A549 (cell line): ENCODE results near the gene PLD1. TPM values are rescaled to one million over a fixed set of nuclear protein-coding genes. Genes with fewer than 3 reads are reported as not detected.

Source experiments
- ATAC-seq, 2 experiments: fragments of 200-7000 bp in 1 of 2; fragments of >200 bp in 1 of 2; cut with Nextera tagmentation in 1 of 2; cut with Tn5 transposase in 1 of 2; 3 replicates each; pipeline versions ENCODE4 v1.8.0 to v1.9.1; 2018 to 2020; ENCODE audit warnings: mild to moderate bottlenecking in 1 of 2, moderate library complexity in 1 of 2
- CTCF ChIA-PET: fragments of 300-600 bp; sonication (Branson Sonifier 250); formaldehyde crosslinking; extraction: SDS; loops from one replicate; lab custom pipeline; 2021; ENCODE audit warnings: antibody characterized with exemption, inconsistent platforms; lab: Yijun Ruan, JAX
- POLR2A ChIA-PET: fragments of 350-600 bp; formaldehyde crosslinking; extraction: SDS; loops from one replicate; lab custom pipeline; 2021; ENCODE audit warnings: antibody characterized with exemption, inconsistent platforms; lab: Yijun Ruan, JAX
- DNase-seq, 2 experiments: peaks; one replicate each; pipeline versions ENCODE4 v3.0.0 to v3.0.0-alpha.2; 2011 to 2016; ENCODE audit warnings: low read depth in 1 of 2, low spot score in 1 of 2
- FAIRE-seq: peaks from 2 replicates; lab custom pipeline; 2011; peaks lifted over from hg19 to GRCh38; lab: Jason Lieb, UNC
- H3K27ac ChIP-seq, 2 experiments: fragments of >200 bp; sonication (Bioruptor Twin); formaldehyde crosslinking; 3 replicates each; pipeline ENCODE4 v1.5.1; 2016 to 2017
- H3K4me1 ChIP-seq: fragments of >200 bp; sonication (Bioruptor Twin); formaldehyde crosslinking; 3 replicates; pipeline ENCODE4 v1.6.1; 2016
- H3K4me2 ChIP-seq: fragments of >200 bp; sonication (Bioruptor Twin); formaldehyde crosslinking; 3 replicates; pipeline ENCODE4 v1.6.1; 2016
- H3K4me3 ChIP-seq: fragments of >200 bp; sonication (Bioruptor Twin); formaldehyde crosslinking; 3 replicates; pipeline ENCODE4 v1.5.1; 2016
- H3K9me3 ChIP-seq: fragments of >200 bp; sonication (Bioruptor Twin); formaldehyde crosslinking; 3 replicates; pipeline ENCODE4 v1.6.1; 2016
- CBX8 ChIP-seq: fragments of 200-600 bp; sonication (generic); IDR thresholded peaks from 2 replicates; pipeline ENCODE4 v1.6.1; 2016
- CHD2 ChIP-seq: fragments of 150-350 bp; IDR thresholded peaks from 2 replicates; pipeline ENCODE4 v1.6.1; 2014; ENCODE audit warnings: low read length; ENCODE audit not compliant: partially characterized antibody
- CHD4 ChIP-seq: fragments of 200-600 bp; sonication (generic); IDR thresholded peaks from 2 replicates; pipeline ENCODE4 v1.6.1; 2016; ENCODE audit warnings: antibody characterized with exemption, mild to moderate bottlenecking, borderline replicate concordance
- FOSL2 ChIP-seq, 2 experiments: fragments of 450-650 bp in 1 of 2; fragments of >200 bp in 1 of 2; sonication (Bioruptor Twin) in 1 of 2; formaldehyde crosslinking; IDR thresholded peaks; 2 replicates each; pipeline versions ENCODE4 v1.5.0 to v1.6.1; 2016 to 2020; ENCODE audit warnings: mild to moderate bottlenecking in 1 of 2, moderate library complexity in 1 of 2
- HDAC2 ChIP-seq: fragments of 200-600 bp; sonication (generic); IDR thresholded peaks from 2 replicates; pipeline ENCODE4 v1.6.1; 2016
- HEYL ChIP-seq: fragments of 250-450 bp; sonication (Bioruptor Pico); IDR thresholded peaks from 2 replicates; pipeline ENCODE4 v1.8.0; 2021; ENCODE audit warnings: mild to moderate bottlenecking, moderate library complexity
- KDM1A ChIP-seq: fragments of 200-600 bp; sonication (generic); IDR thresholded peaks from 2 replicates; pipeline ENCODE4 v1.6.1; 2016; ENCODE audit warnings: low read depth, mild to moderate bottlenecking
- KDM5A ChIP-seq: fragments of 200-600 bp; sonication (generic); IDR thresholded peaks from 2 replicates; pipeline ENCODE4 v1.6.1; 2016; ENCODE audit warnings: antibody characterized with exemption, mild to moderate bottlenecking
- MAFK ChIP-seq: fragments of 450-650 bp; IDR thresholded peaks from 2 replicates; pipeline ENCODE4 v1.6.1; 2014; ENCODE audit not compliant: partially characterized antibody
- MYC ChIP-seq: IDR thresholded peaks from 2 replicates; pipeline ENCODE4 v1.6.1; 2012; ENCODE audit warnings: mild to moderate bottlenecking, inconsistent platforms, low read length, improper control_type of control experiment, borderline replicate concordance
- NPAS2 ChIP-seq: fragments of 250-450 bp; sonication (Bioruptor Pico); IDR thresholded peaks from 2 replicates; pipeline ENCODE4 v1.8.0; 2022; ENCODE audit warnings: mild to moderate bottlenecking, moderate library complexity, borderline replicate concordance
- PHF8 ChIP-seq: fragments of 200-600 bp; sonication (generic); IDR thresholded peaks from 2 replicates; pipeline ENCODE4 v1.6.1; 2016; ENCODE audit warnings: low read depth, mild to moderate bottlenecking, antibody characterized with exemption, moderate library complexity, borderline replicate concordance
- POLR2AphosphoS2 ChIP-seq: conservative IDR thresholded peaks from 2 replicates; pipeline ENCODE4 v1.6.1; 2012; ENCODE audit warnings: low read length, improper control_type of control experiment, inconsistent platforms
- ZC3H11A ChIP-seq: fragments of 450-650 bp; IDR thresholded peaks from 2 replicates; pipeline ENCODE4 v1.6.1; 2014; ENCODE audit warnings: antibody characterized with exemption, mild to moderate bottlenecking
- WGBS: methylation state at CpG from one replicate; pipeline ENCODE4 v1.1.6; 2017; ENCODE audit errors: missing lambda C conversion rate; 5-methylcytosine and 5-hydroxymethylcytosine counted together
- polyA plus RNA-seq, 4 experiments: library from polyadenylated mRNA; depleted of rRNA in 3 of 4; stranded (reverse); fragments of >200 nt; fragmentation: RNase III in 1 of 4; extraction: RNeasy Plus Mini Kit Qiagen cat#74134 plus additional on column Dnase treatment in 1 of 4; gene quantifications; 2 replicates in 3 of 4; 3 replicates in 1 of 4; pipeline ENCODE4 v1.2.3, GENCODE V29; 2011 to 2017
- TF ChIP-seq, protein P1 (sequence below): fragments of >200 bp; sonication (Bioruptor Twin); formaldehyde crosslinking; IDR thresholded peaks from 3 replicates; pipeline ENCODE4 v1.5.1; 2016
- TF ChIP-seq, protein P2 (sequence below): IDR thresholded peaks from 2 replicates; pipeline ENCODE4 v1.6.1; 2012
- TF ChIP-seq, protein P3 (sequence below): IDR thresholded peaks from 2 replicates; pipeline ENCODE4 v1.6.1; 2012

The PLD1 gene
- polyA plus RNA-seq, 2 of the 4 experiments (the other 2 are of a cell fraction): 6.6 to 27.2 TPM

DNA sequence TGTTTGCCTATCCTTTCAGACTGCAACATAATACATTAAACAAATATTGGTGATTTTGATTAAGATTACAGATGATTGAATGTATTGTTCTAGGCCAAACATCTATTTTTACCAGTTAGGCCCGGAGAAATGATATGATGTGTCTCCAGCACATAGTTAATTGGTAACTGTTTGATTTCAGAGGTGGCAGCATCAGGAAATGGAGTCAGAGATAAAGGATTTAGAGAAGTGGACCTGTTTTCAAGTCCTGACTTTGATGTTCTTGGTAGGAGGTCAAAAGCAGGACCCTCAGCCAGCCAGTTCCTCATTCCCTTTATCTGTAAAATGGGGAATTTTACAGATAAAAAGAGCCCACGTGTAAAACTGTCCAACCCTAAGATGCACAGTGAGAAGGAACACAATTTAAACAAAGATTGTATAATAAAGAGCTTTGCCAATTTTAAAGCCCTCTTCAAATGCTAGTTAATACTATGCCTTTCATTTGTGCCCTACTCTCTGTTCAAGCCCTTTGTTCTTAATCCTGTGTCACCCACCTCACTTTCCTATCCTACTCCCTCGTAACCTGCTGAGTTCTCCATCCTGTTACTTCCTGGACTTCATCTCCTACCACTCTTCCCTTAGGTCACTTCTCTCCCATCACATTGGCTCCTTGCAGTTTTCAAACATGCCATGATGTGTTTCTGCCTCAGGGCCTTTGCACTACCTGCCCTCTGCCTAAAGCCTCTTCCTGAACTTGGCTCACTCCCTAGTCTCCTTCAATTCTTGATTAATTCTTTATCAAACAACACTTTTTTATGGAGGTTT is 35.4 kb upstream of the PLD1 start:
- no peak for DNase-seq
- 45% methylated on average over 3 of the region's 3 CpGs for WGBS
- ATAC-seq: no peak
- FAIRE-seq: no peak
- H3K27ac ChIP-seq: peak overlapping the region; percentile 46 to 70
- H3K4me2 ChIP-seq: peak overlapping the region; percentile 28
- TF ChIP-seq KDM1A: peak; percentile 76; the same call in 1 of the 2 replicates
- TF ChIP-seq CHD2: no peak
- TF ChIP-seq, protein P1, sequence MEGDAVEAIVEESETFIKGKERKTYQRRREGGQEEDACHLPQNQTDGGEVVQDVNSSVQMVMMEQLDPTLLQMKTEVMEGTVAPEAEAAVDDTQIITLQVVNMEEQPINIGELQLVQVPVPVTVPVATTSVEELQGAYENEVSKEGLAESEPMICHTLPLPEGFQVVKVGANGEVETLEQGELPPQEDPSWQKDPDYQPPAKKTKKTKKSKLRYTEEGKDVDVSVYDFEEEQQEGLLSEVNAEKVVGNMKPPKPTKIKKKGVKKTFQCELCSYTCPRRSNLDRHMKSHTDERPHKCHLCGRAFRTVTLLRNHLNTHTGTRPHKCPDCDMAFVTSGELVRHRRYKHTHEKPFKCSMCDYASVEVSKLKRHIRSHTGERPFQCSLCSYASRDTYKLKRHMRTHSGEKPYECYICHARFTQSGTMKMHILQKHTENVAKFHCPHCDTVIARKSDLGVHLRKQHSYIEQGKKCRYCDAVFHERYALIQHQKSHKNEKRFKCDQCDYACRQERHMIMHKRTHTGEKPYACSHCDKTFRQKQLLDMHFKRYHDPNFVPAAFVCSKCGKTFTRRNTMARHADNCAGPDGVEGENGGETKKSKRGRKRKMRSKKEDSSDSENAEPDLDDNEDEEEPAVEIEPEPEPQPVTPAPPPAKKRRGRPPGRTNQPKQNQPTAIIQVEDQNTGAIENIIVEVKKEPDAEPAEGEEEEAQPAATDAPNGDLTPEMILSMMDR: no peak
- no peak for TF ChIP-seq MYC
- TF ChIP-seq HEYL (CRISPR knock-in tag): no peak
- TF ChIP-seq, protein P2, sequence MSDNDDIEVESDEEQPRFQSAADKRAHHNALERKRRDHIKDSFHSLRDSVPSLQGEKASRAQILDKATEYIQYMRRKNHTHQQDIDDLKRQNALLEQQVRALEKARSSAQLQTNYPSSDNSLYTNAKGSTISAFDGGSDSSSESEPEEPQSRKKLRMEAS: no peak
- peak; percentile 72; the same call in 1 of the 2 replicates for TF ChIP-seq HDAC2
- no peak for TF ChIP-seq PHF8
- TF ChIP-seq CHD4: no peak
- ChIA-PET CTCF (interaction anchor here (0.5 to 1.4 kb wide), 2 partner anchors 12 to 329 kb away, joined by 3 read pairs; no protein-coding TSS in a partner anchor), POLR2A (no interaction called here)
- H3K9me3 ChIP-seq: no peaks in the 10 kb centered on the region
- H3K4me1 ChIP-seq: peaks cover 45% of the 10 kb centered on the region
- no peak overlapping the region for H3K4me3 ChIP-seq

DNA sequence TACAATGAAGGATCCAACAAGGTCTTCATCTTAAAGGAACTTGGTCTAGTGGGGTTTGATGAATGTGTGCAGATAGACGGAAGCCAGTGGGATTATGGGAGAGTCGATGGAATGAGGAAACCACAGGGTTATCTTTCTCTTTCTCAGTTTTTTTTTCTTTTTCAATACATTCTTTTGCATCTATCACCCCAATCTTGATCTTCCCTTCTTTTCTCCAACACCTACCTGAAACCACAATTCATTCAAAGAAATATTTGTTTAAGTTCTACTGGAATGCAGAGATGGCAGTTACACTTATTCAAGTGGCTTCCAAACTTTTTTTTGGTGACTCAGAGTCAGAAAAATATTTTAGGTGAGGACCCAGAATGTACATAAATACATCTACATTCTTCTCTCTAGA is 34.6 kb upstream of the PLD1 start:
- ChIA-PET POLR2A (no interaction called here), CTCF (interaction anchor here (1.4 kb wide), 1 partner anchor 11 kb away, joined by 3 read pairs; no protein-coding TSS in a partner anchor)
- no peak overlapping the region for H3K4me3 ChIP-seq
- WGBS: 64% methylated on average over 2 of the region's 2 CpGs
- H3K9me3 ChIP-seq: no peaks in the 10 kb centered on the region
- peak overlapping the region; percentile 7 to 28; a peak in 3 of 6 replicates for H3K27ac ChIP-seq
- H3K4me2 ChIP-seq: peak overlapping the region; percentile 28
- ATAC-seq: no peak
- TF ChIP-seq KDM5A (no peak), POLR2AphosphoS2 (no peak), CBX8 (no peak), FOSL2 (IDR thresholded peaks at IDR 0.05) (no peak), FOSL2 (CRISPR knock-in tag; IDR thresholded peaks at IDR 0.05) (peak; percentile 34; the same call in 1 of the 2 replicates), ZC3H11A (no peak), NPAS2 (CRISPR knock-in tag) (no peak)
- FAIRE-seq: no peak
- no peak for DNase-seq
- peaks cover 43% of the 10 kb centered on the region for H3K4me1 ChIP-seq

DNA sequence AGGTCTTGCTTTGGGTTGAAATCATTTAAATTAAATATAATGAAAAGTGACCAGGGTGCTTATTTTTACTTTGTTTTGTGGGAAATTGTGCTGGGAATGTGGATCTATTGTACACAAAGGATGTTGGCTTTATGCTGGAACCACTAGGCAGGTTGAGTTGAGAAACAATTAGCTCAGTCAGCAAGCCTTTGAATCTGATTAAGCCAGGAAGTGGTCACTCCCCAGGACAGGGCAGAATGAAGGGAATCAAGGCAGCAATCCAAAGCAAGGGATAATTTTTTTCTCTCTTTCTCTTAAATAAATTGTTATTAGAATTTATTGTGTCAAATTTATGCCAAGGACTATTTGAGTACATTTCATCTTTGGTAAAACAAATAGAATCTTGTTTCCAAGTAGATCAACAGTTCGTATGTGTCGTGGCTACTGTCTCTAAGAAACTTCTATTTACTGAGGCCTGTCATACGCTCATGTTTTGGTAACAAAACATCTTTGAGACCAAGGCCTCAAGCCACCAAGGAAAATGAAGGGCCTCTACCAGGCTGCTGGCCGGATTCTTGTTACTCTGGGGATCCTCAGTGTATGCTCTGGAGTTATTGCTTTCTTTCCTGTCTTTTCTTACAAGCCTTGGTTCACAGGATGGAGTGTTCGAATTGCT is 32.7 kb upstream of the PLD1 start, which contains the start of gene TMEM212:
Gene TMEM212, plus strand, starts transcription at position 486 of the 655 bp plus-strand sequence. Its CDS starts 35 bp downstream, at position 521.
- peak; percentile 38 for TF ChIP-seq MAFK
- TF ChIP-seq, protein P3, sequence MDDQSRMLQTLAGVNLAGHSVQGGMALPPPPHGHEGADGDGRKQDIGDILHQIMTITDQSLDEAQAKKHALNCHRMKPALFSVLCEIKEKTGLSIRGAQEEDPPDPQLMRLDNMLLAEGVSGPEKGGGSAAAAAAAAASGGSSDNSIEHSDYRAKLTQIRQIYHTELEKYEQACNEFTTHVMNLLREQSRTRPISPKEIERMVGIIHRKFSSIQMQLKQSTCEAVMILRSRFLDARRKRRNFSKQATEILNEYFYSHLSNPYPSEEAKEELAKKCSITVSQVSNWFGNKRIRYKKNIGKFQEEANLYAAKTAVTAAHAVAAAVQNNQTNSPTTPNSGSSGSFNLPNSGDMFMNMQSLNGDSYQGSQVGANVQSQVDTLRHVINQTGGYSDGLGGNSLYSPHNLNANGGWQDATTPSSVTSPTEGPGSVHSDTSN: no peak
- TF ChIP-seq, all 56 proteins: peak for 1
- ATAC-seq (peak in 1 of 2 experiments; percentile 28; a peak in 1 of 6 replicates), DNase-seq (peak in 1 of 2 experiments; percentile 46), FAIRE-seq (no peak)
- WGBS: 74% methylated on average over 5 of the region's 5 CpGs
- H3K9me3 ChIP-seq: no peaks in the 10 kb centered on the region
- peaks cover 56% of the 10 kb centered on the region for H3K4me1 ChIP-seq
- H3K4me3 ChIP-seq: no peak within 1 kb of the TSS
- ChIA-PET POLR2A (no interaction called here), CTCF (interaction anchor here (0.9 kb wide), 1 partner anchor 13 kb away, joined by 3 read pairs; no protein-coding TSS in a partner anchor)
- H3K4me2 ChIP-seq: no peak within 1 kb of the TSS
- H3K27ac ChIP-seq: peak within 1 kb of the TSS in 1 of 2 experiments; percentile 48; a peak in 3 of 6 replicates
